ENCODE data around the gene CDK5R2. TPM values are rescaled to one million over a fixed set of nuclear protein-coding genes. Genes with fewer than 3 reads are reported as not detected.

The CDK5R2 gene
- total RNA-seq, 1 donor from 2014 or later, result not detected

- Histone ChIP-seq H3K27me3 (peaks cover 93% of the 10 kb centered on the region), H4K20me1 (ENCODE audit: low read depth) (peaks cover 25% of the 10 kb centered on the region), H3K4me2 (no peak overlapping the region), H3K27ac (no peak overlapping the region), H3K79me2 (ENCODE audit: low read depth) (no peaks in the 10 kb centered on the region), H2AFZ (replicated peaks) (no peak overlapping the region), H3F3A (ENCODE audit: low read depth) (peaks cover 2% of the 10 kb centered on the region), H3K36me3 (no peaks in the 10 kb centered on the region), H3K9ac (no peak overlapping the region), H3K4me1 (peaks cover 13% of the 10 kb centered on the region), H3K9me3 (ENCODE audit: low read depth) (no peaks in the 10 kb centered on the region), H3K4me3 (no peak overlapping the region)
- H3K27ac Mint-ChIP-seq, result no peak overlapping the region
- peak overlapping the region; percentile 88 for H3K4me3 Mint-ChIP-seq
- H3K27me3 Mint-ChIP-seq (ENCODE audit: insufficient read depth, low read depth), result peaks cover 43% of the 10 kb centered on the region
- TF ChIP-seq EZH2phosphoT487 (IDR thresholded peaks at IDR 0.05), result no peak
- no peak for TF ChIP-seq CTCF (IDR thresholded peaks at IDR 0.05)
- TF ChIP-seq EZH2 (IDR thresholded peaks at IDR 0.05), result no peak
- no peaks in the 10 kb centered on the region for H3K9me3 Mint-ChIP-seq
- H3K4me1 Mint-ChIP-seq, result peaks cover 22% of the 10 kb centered on the region
- H3K36me3 Mint-ChIP-seq, result peaks cover 2% of the 10 kb centered on the region
- DNase-seq (ENCODE audit: low spot score), result no peak
Observed at GRCh38 chr2:218957671-218958070, 1.8 kb upstream of the CDK5R2 start.

- Mint-ChIP-seq H3K27me3 (ENCODE audit: insufficient read depth, low read depth) (peaks cover 49% of the 10 kb centered on the region), H3K4me3 (peak overlapping the region; percentile 88), H3K9me3 (no peaks in the 10 kb centered on the region), H3K36me3 (peaks cover 2% of the 10 kb centered on the region), H3K4me1 (peaks cover 29% of the 10 kb centered on the region), H3K27ac (no peak overlapping the region)
- no peak overlapping the region for H2AFZ ChIP-seq (replicated peaks)
- no peaks in the 10 kb centered on the region for H3K79me2 ChIP-seq (ENCODE audit: low read depth)
- H4K20me1 ChIP-seq (ENCODE audit: low read depth), result peaks cover 26% of the 10 kb centered on the region
- no peak overlapping the region for H3K9ac ChIP-seq
- H3K36me3 ChIP-seq, result no peaks in the 10 kb centered on the region
- H3K9me3 ChIP-seq (ENCODE audit: low read depth), result no peaks in the 10 kb centered on the region
- no peak overlapping the region for H3K27ac ChIP-seq
- H3F3A ChIP-seq (ENCODE audit: low read depth), result peaks cover 2% of the 10 kb centered on the region
- H3K4me1 ChIP-seq, result peaks cover 13% of the 10 kb centered on the region
- TF ChIP-seq EZH2 (IDR thresholded peaks at IDR 0.05) (no peak), CTCF (IDR thresholded peaks at IDR 0.05) (no peak), EZH2phosphoT487 (IDR thresholded peaks at IDR 0.05) (no peak)
- no peak for DNase-seq (ENCODE audit: low spot score)
- H3K4me3 ChIP-seq, result peak overlapping the region; percentile 64
- H3K4me2 ChIP-seq, result peak overlapping the region; percentile 92
- H3K27me3 ChIP-seq, result peaks cover 94% of the 10 kb centered on the region
Observed at GRCh38 chr2:218958276-218958675, 1.2 kb upstream of the CDK5R2 start.

- peaks cover 26% of the 10 kb centered on the region for H4K20me1 ChIP-seq (ENCODE audit: low read depth)
- no peaks in the 10 kb centered on the region for H3K9me3 ChIP-seq (ENCODE audit: low read depth)
- H3K27me3 ChIP-seq, result peaks cover 82% of the 10 kb centered on the region
- no peak overlapping the region for H3K27ac Mint-ChIP-seq
- peak overlapping the region; percentile 75 for H2AFZ ChIP-seq (replicated peaks)
- peak overlapping the region; percentile 64 for H3K4me3 ChIP-seq
- H3K27ac ChIP-seq, result no peak overlapping the region
- H3K9me3 Mint-ChIP-seq, result no peaks in the 10 kb centered on the region
- DNase-seq (ENCODE audit: low spot score), result no peak
- peaks cover 53% of the 10 kb centered on the region for H3K27me3 Mint-ChIP-seq (ENCODE audit: insufficient read depth, low read depth)
- peaks cover 44% of the 10 kb centered on the region for H3K4me1 Mint-ChIP-seq
- H3K4me2 ChIP-seq, result peak overlapping the region; percentile 92
- no peak overlapping the region for H3K9ac ChIP-seq
- no peaks in the 10 kb centered on the region for H3K79me2 ChIP-seq (ENCODE audit: low read depth)
- peaks cover 2% of the 10 kb centered on the region for H3K36me3 Mint-ChIP-seq
- no peaks in the 10 kb centered on the region for H3K36me3 ChIP-seq
- TF ChIP-seq EZH2phosphoT487 (IDR thresholded peaks at IDR 0.05), result peak; percentile 89
- no peak for TF ChIP-seq CTCF (IDR thresholded peaks at IDR 0.05)
- TF ChIP-seq EZH2 (IDR thresholded peaks at IDR 0.05), result peak; percentile 94
- H3K4me1 ChIP-seq, result peaks cover 27% of the 10 kb centered on the region
- peaks cover 15% of the 10 kb centered on the region for H3F3A ChIP-seq (ENCODE audit: low read depth)
- H3K4me3 Mint-ChIP-seq, result no peak overlapping the region
Observed at GRCh38 chr2:218959761-218960308, 369 bp downstream of the CDK5R2 start.

Data from neural progenitor cell (in vitro differentiated cells).